ENCODE data around the gene CSNK2A1. TPM values are rescaled to one million over a fixed set of nuclear protein-coding genes. Genes with fewer than 3 reads are reported as not detected.

The CSNK2A1 gene

DNA sequence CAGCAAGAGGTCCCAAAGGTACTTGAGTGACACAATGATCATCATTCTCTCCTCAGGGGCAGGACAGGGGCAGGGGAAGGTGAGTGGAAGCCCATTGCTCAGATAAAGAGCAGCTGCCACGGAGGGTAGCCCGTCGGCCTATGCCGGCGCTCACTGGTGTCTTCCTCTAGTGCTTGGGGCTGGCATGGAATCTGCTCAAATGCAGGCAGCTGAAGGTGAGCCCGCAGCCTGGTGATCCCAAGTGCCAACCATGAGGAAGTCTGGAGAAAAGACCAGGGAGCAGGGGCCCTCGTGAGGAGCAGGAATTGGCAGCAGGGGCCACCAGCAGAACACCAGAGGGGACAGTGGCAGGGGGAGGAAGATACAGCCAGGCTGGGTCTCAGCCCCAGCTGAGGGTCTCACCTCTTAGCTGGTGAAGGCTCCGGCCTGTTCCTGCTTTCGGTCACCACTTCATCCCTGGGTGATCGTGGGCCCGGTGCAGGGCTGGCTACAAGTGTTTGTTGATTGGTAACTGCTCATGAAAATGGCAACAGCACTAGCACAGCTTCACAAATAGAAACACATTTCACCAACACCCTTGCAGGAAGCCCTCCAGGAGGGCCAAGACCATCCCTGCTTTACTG, 110.8 kb downstream of the CSNK2A1 start:
- H3K9ac ChIP-seq (ENCODE audit: low read depth, low read length): no peak overlapping the region
- H3K4me1 ChIP-seq (ENCODE audit: control insufficient read depth, insufficient read depth, low read length): peaks cover 3% of the 10 kb centered on the region
- H3K4me2 ChIP-seq (ENCODE audit: low read length): no peak overlapping the region
- no peak overlapping the region for H3K4me3 ChIP-seq (ENCODE audit: low read length)
- H3K9me3 ChIP-seq (replicated peaks; ENCODE audit: low read length): no peaks in the 10 kb centered on the region
- H3K27me3 ChIP-seq (ENCODE audit: control insufficient read depth, insufficient read depth, low read length): no peaks in the 10 kb centered on the region
- peaks cover 65% of the 10 kb centered on the region for H3K36me3 ChIP-seq (ENCODE audit: insufficient read depth, low read length)

DNA sequence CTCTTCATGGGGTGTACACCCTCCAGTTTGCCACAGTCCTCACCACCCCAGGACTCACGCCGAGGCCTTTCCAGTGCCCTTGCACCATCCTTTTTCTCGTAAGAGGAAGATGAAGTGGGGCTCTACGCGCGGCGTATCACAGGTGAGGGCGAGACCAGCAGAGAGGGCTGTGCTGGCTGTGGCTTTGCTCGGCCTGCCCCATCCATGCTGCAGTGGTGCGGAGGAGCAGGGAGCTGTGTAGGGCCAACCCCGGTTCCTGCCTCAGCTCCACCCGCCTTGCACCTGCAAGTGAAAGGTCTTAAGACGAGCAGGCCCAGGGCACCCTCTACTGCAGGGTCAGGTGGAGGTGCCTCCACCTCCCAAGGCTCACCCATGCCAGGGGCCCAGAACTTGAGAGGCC, 111.4 kb downstream of the CSNK2A1 start:
- Histone ChIP-seq H3K4me3 (ENCODE audit: low read length) (no peak overlapping the region), H3K9ac (ENCODE audit: low read depth, low read length) (no peak overlapping the region), H3K27me3 (ENCODE audit: control insufficient read depth, insufficient read depth, low read length) (no peaks in the 10 kb centered on the region), H3K36me3 (ENCODE audit: insufficient read depth, low read length) (peaks cover 65% of the 10 kb centered on the region), H3K4me2 (ENCODE audit: low read length) (no peak overlapping the region), H3K4me1 (ENCODE audit: control insufficient read depth, insufficient read depth, low read length) (peaks cover 3% of the 10 kb centered on the region), H3K9me3 (replicated peaks; ENCODE audit: low read length) (no peaks in the 10 kb centered on the region)

DNA sequence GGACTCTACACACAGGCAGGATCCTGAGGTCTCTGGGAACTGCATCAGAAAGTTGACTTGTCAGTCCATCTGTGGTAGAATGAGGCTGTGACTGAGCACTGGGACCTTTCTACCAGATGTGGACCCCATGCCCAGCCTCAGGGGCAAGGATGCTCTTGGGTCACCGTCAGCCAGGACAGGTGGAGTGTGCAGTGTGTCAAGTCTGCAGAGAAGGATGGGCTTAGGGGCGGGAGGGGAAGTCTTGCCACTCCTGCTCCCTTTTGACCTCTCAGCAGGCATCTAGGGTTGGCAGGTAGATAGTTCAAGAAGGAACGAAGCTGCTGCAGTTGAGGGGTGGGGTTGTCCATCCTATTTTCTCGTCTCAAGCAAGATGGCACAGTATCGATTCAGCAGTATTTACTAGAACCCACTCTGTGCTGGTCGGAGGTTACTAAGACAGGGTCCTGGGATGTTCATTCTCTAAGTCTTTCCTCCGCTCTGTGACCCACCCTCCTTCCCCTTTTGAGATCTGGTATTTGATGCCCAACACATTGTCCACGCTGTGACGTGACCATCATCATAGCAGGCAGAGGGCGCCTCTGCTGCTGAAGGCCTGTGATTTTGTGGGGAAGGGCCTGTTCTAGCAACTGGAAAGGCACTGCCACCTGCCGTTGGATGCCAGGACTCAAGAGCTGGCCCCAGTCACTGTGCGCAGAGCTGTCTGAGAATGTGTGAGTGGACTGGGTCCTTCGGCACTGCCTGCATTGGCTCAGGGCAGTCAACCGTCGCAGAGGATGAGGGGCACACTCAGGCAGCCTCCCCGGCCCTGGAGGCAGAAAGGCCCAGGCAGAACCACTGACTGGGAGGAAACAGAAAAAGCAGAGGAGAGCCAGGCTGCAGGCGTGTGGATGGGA, 112.3 kb downstream of the CSNK2A1 start:
- H3K36me3 ChIP-seq (ENCODE audit: insufficient read depth, low read length): peaks cover 61% of the 10 kb centered on the region
- no peaks in the 10 kb centered on the region for H3K27me3 ChIP-seq (ENCODE audit: control insufficient read depth, insufficient read depth, low read length)
- no peak overlapping the region for H3K4me3 ChIP-seq (ENCODE audit: low read length)
- no peaks in the 10 kb centered on the region for H3K9me3 ChIP-seq (replicated peaks; ENCODE audit: low read length)
- H3K9ac ChIP-seq (ENCODE audit: low read depth, low read length): no peak overlapping the region
- H3K4me1 ChIP-seq (ENCODE audit: control insufficient read depth, insufficient read depth, low read length): peaks cover 3% of the 10 kb centered on the region
- no peak overlapping the region for H3K4me2 ChIP-seq (ENCODE audit: low read length)

DNA sequence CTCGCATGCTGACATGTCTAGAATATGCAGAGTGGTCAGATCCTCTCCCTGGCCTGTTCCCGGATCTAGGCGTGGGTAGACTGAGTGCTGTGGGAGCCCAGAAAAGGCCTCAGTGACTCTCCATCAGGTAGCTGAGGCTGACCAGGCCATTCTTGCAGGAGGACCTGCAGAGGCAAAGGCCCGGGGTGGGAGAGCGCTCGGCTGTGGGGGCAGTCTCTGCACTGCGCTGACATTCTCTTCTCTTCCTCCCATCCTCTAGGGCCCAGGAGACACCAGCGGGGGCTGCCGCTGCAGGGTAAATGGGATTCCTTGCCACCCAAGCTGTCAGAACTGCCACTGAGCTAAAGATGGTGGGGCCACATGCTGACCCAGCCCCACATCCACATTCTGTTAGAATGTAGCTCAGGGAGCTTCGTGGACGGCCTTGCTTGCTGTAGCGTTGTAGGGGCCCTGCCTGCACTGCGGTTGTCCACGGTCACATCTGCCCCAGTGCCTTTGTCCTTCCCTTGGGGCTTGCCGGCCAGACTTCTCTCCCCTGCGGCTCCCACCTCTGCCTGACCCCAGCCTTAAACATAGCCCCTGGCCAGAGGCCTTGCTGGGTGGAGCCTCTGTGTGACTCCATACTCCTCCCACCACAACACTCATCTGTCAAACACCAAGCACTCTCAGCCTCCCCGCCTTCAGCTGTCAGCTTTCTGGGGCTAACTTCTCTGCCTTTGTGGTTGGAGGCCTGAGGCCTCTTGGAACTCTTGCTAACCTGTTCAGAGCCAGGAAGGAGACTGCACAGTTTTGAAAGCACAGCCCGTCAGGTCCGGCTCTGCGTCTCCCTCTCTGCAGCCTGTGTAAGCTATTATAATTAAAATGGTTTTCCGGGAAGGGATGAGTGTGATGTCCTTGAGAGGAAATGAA, 113.2 kb downstream of the CSNK2A1 start:
- no peak overlapping the region for H3K4me2 ChIP-seq (ENCODE audit: low read length)
- H3K27me3 ChIP-seq (ENCODE audit: control insufficient read depth, insufficient read depth, low read length): no peaks in the 10 kb centered on the region
- H3K36me3 ChIP-seq (ENCODE audit: insufficient read depth, low read length): peaks cover 52% of the 10 kb centered on the region
- H3K4me3 ChIP-seq (ENCODE audit: low read length): no peak overlapping the region
- H3K4me1 ChIP-seq (ENCODE audit: control insufficient read depth, insufficient read depth, low read length): peaks cover 3% of the 10 kb centered on the region
- no peaks in the 10 kb centered on the region for H3K9me3 ChIP-seq (replicated peaks; ENCODE audit: low read length)
- no peak overlapping the region for H3K9ac ChIP-seq (ENCODE audit: low read depth, low read length)

DNA sequence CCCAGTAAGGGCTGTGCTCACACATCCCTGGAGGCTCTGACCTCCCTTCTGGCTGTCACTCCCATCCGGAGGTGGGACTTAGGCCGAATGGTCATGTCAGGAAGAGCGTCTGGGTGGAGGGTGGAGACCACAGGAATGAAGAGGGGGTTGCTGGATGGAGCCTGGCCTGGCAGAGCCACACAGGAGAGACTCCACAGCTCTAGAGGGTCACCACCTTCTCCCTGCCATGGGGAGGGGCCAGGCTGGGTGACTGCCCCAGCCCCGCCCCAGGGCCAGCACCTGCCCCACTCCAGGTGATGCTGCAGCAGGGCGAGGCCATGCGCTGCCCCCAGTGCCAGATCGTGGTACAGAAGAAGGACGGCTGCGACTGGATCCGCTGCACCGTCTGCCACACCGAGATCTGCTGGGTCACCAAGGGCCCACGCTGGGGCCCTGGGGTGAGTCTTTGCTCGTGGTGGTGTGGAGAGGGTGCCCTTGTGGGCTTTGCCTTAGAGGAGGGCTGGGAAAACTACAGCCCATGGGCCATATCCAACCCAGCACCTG, 114.9 kb downstream of the CSNK2A1 start:
- peaks cover 1% of the 10 kb centered on the region for H3K4me1 ChIP-seq (ENCODE audit: control insufficient read depth, insufficient read depth, low read length)
- no peak overlapping the region for H3K4me2 ChIP-seq (ENCODE audit: low read length)
- no peak overlapping the region for H3K9ac ChIP-seq (ENCODE audit: low read depth, low read length)
- H3K9me3 ChIP-seq (replicated peaks; ENCODE audit: low read length): no peaks in the 10 kb centered on the region
- H3K27me3 ChIP-seq (ENCODE audit: control insufficient read depth, insufficient read depth, low read length): no peaks in the 10 kb centered on the region
- H3K36me3 ChIP-seq (ENCODE audit: insufficient read depth, low read length): peaks cover 50% of the 10 kb centered on the region
- H3K4me3 ChIP-seq (ENCODE audit: low read length): no peak overlapping the region

DNA sequence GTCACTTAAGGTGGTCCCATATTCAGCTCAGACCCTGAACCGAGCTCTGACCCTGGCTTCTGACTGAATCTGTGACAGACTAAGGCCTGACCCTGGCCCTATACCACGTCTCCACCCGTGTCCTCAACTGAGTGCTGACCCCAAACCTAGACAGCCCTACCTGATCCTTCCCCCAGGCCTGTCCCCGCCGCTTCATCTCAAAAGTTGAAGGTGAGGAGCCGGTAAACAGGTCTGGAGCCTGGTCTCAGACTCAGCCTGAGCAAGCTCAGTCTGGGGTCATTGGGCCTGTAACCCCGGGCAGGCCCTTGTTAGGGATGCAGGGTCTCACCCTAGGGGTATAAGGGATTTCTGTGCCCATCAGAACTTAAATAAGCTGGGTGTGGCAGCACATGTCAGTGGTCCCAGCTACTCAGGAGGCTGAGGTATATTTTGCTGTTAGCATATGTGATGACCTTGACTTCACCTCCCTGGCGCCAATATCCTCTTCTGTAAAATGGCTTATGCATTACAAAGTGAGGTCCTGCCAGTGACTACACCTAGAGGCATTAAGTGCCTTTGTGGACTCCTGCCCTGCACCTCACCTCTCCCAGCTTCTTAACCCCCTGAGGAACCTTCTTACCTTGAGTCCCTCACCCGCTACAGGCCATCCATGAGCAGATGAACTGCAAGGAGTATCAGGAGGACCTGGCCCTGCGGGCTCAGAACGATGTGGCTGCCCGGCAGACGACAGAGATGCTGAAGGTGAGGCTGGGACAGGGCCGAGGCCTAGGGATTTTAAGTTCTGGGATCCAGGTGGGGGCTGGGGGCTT, 115.5 kb downstream of the CSNK2A1 start:
- Histone ChIP-seq H3K4me3 (ENCODE audit: low read length) (no peak overlapping the region), H3K4me2 (ENCODE audit: low read length) (no peak overlapping the region), H3K4me1 (ENCODE audit: control insufficient read depth, insufficient read depth, low read length) (no peaks in the 10 kb centered on the region), H3K27me3 (ENCODE audit: control insufficient read depth, insufficient read depth, low read length) (no peaks in the 10 kb centered on the region), H3K9ac (ENCODE audit: low read depth, low read length) (no peak overlapping the region), H3K36me3 (ENCODE audit: insufficient read depth, low read length) (peaks cover 52% of the 10 kb centered on the region), H3K9me3 (replicated peaks; ENCODE audit: low read length) (no peaks in the 10 kb centered on the region)

DNA sequence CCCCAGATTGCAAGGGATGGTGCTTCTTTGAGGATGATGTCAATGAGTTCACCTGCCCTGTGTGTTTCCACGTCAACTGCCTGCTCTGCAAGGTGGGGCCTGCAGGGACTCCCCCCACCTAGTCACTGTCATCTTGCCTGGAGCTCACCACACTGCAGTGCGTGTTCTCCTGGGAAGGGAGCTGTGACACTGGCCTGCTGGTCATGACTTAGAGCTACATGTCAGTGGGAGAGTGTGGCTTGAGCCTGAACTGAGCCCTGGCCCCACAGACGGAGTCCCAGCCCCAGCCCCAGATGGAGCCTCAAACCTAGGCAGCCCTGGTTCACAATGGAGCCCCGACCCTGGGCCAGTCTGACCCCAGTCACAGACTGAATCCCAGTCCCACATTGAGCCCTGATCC, 116.2 kb downstream of the CSNK2A1 start:
- Histone ChIP-seq H3K27me3 (ENCODE audit: control insufficient read depth, insufficient read depth, low read length) (no peaks in the 10 kb centered on the region), H3K4me3 (ENCODE audit: low read length) (no peak overlapping the region), H3K9ac (ENCODE audit: low read depth, low read length) (no peak overlapping the region), H3K36me3 (ENCODE audit: insufficient read depth, low read length) (peaks cover 56% of the 10 kb centered on the region), H3K4me1 (ENCODE audit: control insufficient read depth, insufficient read depth, low read length) (no peaks in the 10 kb centered on the region), H3K4me2 (ENCODE audit: low read length) (no peak overlapping the region), H3K9me3 (replicated peaks; ENCODE audit: low read length) (no peaks in the 10 kb centered on the region)

DNA sequence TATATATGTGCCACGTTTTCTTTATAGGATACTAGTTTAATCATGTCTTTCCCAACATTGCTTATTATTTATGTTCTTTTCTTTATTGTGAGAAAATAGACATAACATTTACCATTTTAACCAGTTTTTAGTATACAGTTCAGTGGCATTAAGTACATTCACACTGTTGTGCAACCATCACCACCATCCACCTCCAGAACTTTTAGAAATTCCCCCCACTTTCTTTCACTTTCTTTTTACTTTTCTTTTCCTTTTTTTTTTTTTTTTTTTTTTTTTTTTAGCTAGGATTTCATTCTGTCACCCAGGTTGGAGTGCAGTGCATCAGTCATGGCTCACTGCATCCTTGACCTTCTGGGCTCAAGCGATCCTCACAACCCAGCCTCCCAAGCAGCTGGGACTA, 117.0 kb downstream of the CSNK2A1 start:
- no peaks in the 10 kb centered on the region for H3K9me3 ChIP-seq (replicated peaks; ENCODE audit: low read length)
- H3K4me3 ChIP-seq (ENCODE audit: low read length): no peak overlapping the region
- H3K4me2 ChIP-seq (ENCODE audit: low read length): no peak overlapping the region
- H3K36me3 ChIP-seq (ENCODE audit: insufficient read depth, low read length): peaks cover 56% of the 10 kb centered on the region
- H3K4me1 ChIP-seq (ENCODE audit: control insufficient read depth, insufficient read depth, low read length): no peaks in the 10 kb centered on the region
- no peak overlapping the region for H3K9ac ChIP-seq (ENCODE audit: low read depth, low read length)
- no peaks in the 10 kb centered on the region for H3K27me3 ChIP-seq (ENCODE audit: control insufficient read depth, insufficient read depth, low read length)

Small RNAs within 50 kb of the gene (small RNA-seq; reads per million reads assigned to genes)
- gene RF00019: not detected

Measured in skeletal muscle satellite cell (primary cell).